Adrenal gland (tissue), 12 donors: ENCODE data around the gene PRKCA. TPM values are rescaled to one million over a fixed set of nuclear protein-coding genes. Genes with fewer than 3 reads are reported as not detected.

Experiments used
- DNase-seq, 7 donors: peaks; one replicate each; pipeline ENCODE4 v3.0.0-alpha.2; 2019 to 2020
- H3K27ac ChIP-seq, 5 donors: fragments of 200-600 bp; sonication (generic) in 4 of 5; 1 replicate in 3 of 5; 2 replicates in 2 of 5; pipeline versions ENCODE4 v1.5.1 to v1.8.0; 2016 to 2020; ENCODE audit warnings: mild to moderate bottlenecking in 1 of 5
- H3K27me3 ChIP-seq: fragments of 200-600 bp; 2 replicates; pipeline ENCODE4 v1.8.0; 2021
- H3K36me3 ChIP-seq, 2 donors: fragments of 200-600 bp; replicated peaks in 1 of 2; 1 replicate in 1 of 2; 2 replicates in 1 of 2; pipeline versions ENCODE4 v1.5.1 to v1.8.0; 2018 to 2022
- H3K4me1 ChIP-seq, 2 donors: fragments of 200-600 bp; replicated peaks in 1 of 2; 1 replicate in 1 of 2; 2 replicates in 1 of 2; pipeline versions ENCODE4 v1.5.1 to v1.8.0; 2018 to 2021
- H3K4me3 ChIP-seq, 4 donors: fragments of 200-600 bp; sonication (generic) in 3 of 4; one replicate each; pipeline ENCODE4 v1.5.1; 2016 to 2018
- H3K9me3 ChIP-seq, 3 donors: fragments of 200-600 bp; sonication (generic) in 1 of 3; replicated peaks in 1 of 3; 1 replicate in 2 of 3; 2 replicates in 1 of 3; pipeline versions ENCODE4 v1.5.1 to v1.8.0; 2016 to 2021
- POLR2A ChIP-seq, 2 donors: fragments of 450-650 bp; IDR thresholded peaks; one replicate each; pipeline ENCODE4 v1.6.1; 2017; ENCODE audit warnings: antibody characterized with exemption in 2 of 2, mild to moderate bottlenecking in 2 of 2, moderate library complexity in 1 of 2
- WGBS, 4 donors: extraction: QIAGEN DNeasy Blood & Tissue Kit in 2 of 4; methylation state at CpG; one replicate each; pipeline versions ENCODE4 v1.1.5 to v1.1.7; 2013 to 2017; 5-methylcytosine and 5-hydroxymethylcytosine counted together
- intact Hi-C, 2 donors: fragments of 100-400 bp; cut with DNase I; formaldehyde crosslinking; loops; one replicate each; pipeline versions ENCODE4 v1.14.1 to v1.15.0; 2022 to 2023
- polyA plus RNA-seq, 3 donors: library from polyadenylated mRNA; stranded (reverse); fragments of 200-250 nt in 2 of 3; fragments of 350-450 nt in 1 of 3; fragmentation: Illumina TruSeq in 1 of 3; extraction: RNeasy Lipid Tissue Mini Kit (QIAGEN cat#74804) in 1 of 3; gene quantifications; one replicate each; pipeline ENCODE4 v1.2.3, GENCODE V29; 2013 to 2014
- total RNA-seq, 9 donors: library from RNA; depleted of rRNA in 4 of 9; stranded (reverse); fragments of >200 nt in 4 of 9; fragments of 120-200 nt in 1 of 9; fragmentation: NEBNext Ultra II Directional in 1 of 9; extraction: Animal tissue kit (Norgen Biotek cat#: 25700) in 1 of 9; gene quantifications; one replicate each; pipeline versions ENCODE4 v1.1.0 to v1.2.4, GENCODE V29; 2013 to 2023
- TF ChIP-seq, protein P1 (sequence below), 6 experiments: fragments of 450-650 bp in 4 of 6; fragments of 200-600 bp in 2 of 6; sonication (generic) in 1 of 6; IDR thresholded peaks; 1 replicate in 5 of 6; 2 replicates in 1 of 6; pipeline versions ENCODE4 v1.5.1 to v1.8.0; 2016 to 2021; ENCODE audit warnings: antibody characterized with exemption in 6 of 6, mild to moderate bottlenecking in 2 of 6, moderate library complexity in 1 of 6
- donor health status: healthy with polysubstance abuse.
- donor health status: Bipolar disorder and iron deficiency.
- donor health status: DM: yes; HTN: yes; CAD: no.
- donor health status: DM: no; HTN: no; CAD: no.
- donor health status: DM: no; HTN: no; CAD: no.
- donor health status: DM: yes; HTN: yes; CAD: no.

PRKCA gene
- total and polyA plus RNA-seq, 12 donors = 15.1 to 202 (median 84.1) TPM

DNA sequence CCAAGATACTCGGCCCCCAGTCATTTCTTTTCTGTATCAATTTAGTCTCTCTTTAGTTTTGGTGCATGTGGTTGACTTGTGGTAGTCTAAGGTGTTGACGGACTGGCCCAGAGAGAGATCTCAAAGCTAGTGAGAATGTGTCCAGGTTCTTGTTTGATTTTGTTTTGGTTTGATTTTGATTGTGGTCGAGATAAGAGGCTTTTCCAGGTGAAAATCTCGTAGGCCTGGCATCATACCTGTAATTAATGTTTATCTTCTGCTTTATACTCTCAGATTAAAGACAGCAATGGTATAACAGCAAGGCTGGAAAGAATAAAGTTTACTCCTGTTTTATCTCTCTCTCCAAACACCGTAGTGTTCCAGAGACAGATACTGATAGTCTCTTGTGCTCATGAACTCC lies 360.1 kb downstream of the PRKCA start:
- TF ChIP-seq, protein P1, sequence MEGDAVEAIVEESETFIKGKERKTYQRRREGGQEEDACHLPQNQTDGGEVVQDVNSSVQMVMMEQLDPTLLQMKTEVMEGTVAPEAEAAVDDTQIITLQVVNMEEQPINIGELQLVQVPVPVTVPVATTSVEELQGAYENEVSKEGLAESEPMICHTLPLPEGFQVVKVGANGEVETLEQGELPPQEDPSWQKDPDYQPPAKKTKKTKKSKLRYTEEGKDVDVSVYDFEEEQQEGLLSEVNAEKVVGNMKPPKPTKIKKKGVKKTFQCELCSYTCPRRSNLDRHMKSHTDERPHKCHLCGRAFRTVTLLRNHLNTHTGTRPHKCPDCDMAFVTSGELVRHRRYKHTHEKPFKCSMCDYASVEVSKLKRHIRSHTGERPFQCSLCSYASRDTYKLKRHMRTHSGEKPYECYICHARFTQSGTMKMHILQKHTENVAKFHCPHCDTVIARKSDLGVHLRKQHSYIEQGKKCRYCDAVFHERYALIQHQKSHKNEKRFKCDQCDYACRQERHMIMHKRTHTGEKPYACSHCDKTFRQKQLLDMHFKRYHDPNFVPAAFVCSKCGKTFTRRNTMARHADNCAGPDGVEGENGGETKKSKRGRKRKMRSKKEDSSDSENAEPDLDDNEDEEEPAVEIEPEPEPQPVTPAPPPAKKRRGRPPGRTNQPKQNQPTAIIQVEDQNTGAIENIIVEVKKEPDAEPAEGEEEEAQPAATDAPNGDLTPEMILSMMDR (IDR thresholded peaks at IDR 0.05) = no peak
- TF ChIP-seq POLR2A (IDR thresholded peaks at IDR 0.05) = no peak
- Histone ChIP-seq H3K9me3 (no peaks in the 10 kb centered on the region), H3K27ac (no peak overlapping the region), H3K27me3 (no peaks in the 10 kb centered on the region), H3K4me1 (no peaks in the 10 kb centered on the region), H3K36me3 (no peaks in the 10 kb centered on the region), H3K4me3 (no peak overlapping the region)
- no peak for DNase-seq
- 88 to 92% (median 90%) methylated on average over 5 of the region's 5 CpGs for WGBS, 4 donors
- intact Hi-C loops = no loop called here

DNA sequence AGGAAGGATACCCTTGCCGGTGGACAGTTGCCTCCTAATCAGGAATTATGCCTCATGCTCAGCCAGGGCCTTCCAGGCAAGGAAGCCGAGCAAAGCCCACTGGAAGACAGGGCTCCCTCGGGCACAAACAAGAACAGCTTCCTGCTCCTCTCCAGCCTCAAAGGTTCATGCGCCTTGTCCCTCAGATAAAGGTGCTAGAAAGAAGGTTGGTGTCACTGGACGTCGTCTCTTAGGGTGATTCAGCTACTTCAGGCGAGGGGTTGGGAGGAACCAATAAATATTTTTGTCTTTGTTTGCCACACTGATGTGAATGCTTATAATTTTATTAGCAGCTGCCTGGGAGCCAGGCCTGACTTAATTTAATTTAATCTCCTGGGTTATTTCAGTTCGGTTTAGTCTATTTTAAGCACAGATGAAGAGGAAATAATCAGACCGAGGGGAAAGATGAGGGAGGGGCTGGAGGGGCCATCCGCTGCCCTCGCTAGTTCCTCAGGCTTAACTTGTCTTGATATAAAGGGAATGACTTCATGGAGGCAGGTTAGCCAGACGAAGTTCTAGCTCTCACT lies 360.7 kb downstream of the PRKCA start:
- H3K9me3 ChIP-seq = no peaks in the 10 kb centered on the region
- H3K27me3 ChIP-seq = no peaks in the 10 kb centered on the region
- intact Hi-C loops = no loop called here
- H3K4me1 ChIP-seq = no peaks in the 10 kb centered on the region
- no peak overlapping the region for H3K4me3 ChIP-seq
- no peak overlapping the region for H3K27ac ChIP-seq
- TF ChIP-seq, protein P1 (IDR thresholded peaks at IDR 0.05) = no peak
- TF ChIP-seq POLR2A (IDR thresholded peaks at IDR 0.05) = no peak
- WGBS, 4 donors = 64 to 81% (median 68%) methylated on average over 9 to 12 of the region's 12 CpGs
- H3K36me3 ChIP-seq = no peaks in the 10 kb centered on the region
- DNase-seq = peak in 1 of 7 donors; percentile 69

DNA sequence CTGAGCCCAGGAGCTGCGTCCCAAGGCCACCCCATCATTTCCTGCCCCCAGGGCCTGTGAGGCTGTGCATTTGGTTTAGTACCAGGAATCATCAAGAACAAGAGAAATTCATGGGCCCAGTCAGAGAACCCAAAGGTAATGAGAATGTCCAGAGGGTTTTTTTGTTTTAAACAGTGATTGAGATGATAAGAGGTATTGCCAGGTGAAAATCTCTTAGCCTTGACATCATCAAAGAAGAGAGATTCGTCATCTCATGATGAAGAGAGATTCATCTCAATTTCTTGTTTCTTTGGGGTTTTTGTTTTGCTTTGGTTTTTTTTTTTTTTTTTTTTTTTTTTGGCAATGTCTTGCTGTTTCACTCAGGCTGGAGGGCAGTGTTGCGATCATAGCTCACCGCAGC lies 361.9 kb downstream of the PRKCA start:
- Histone ChIP-seq H3K4me3 (no peak overlapping the region), H3K27ac (no peak overlapping the region), H3K27me3 (no peaks in the 10 kb centered on the region), H3K9me3 (no peaks in the 10 kb centered on the region), H3K36me3 (no peaks in the 10 kb centered on the region), H3K4me1 (no peaks in the 10 kb centered on the region)
- intact Hi-C loops = no loop called here
- TF ChIP-seq, protein P1 (IDR thresholded peaks at IDR 0.05) = no peak
- TF ChIP-seq POLR2A (IDR thresholded peaks at IDR 0.05) = no peak
- 83 to 91% (median 88%) methylated on average over 4 of the region's 4 CpGs for WGBS, 4 donors
- DNase-seq = no peak

DNA sequence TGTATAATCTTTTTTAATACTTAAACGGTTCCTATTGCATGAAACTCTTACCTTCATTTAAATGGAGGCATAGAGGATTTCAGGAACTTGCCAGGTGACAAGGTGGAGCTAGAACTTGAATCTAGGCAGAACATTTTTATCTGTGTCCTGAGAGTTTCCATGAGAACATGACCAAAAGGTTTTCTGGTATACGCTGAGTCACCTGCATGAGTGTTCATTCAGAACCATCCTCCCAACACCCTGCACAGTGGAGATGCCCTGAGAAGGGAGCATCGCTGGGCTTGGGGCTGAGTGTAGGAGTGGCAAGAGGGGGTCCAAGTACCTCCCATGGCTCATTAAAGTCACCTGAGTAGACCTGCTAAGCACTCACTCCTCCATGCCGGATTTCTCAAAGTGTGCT lies 362.8 kb downstream of the PRKCA start:
- 98 to 100% (median 99%) methylated on average over 4 of the region's 4 CpGs for WGBS, 4 donors
- Histone ChIP-seq H3K27me3 (no peaks in the 10 kb centered on the region), H3K4me3 (no peak overlapping the region), H3K36me3 (no peaks in the 10 kb centered on the region), H3K9me3 (no peaks in the 10 kb centered on the region), H3K27ac (no peak overlapping the region), H3K4me1 (no peaks in the 10 kb centered on the region)
- intact Hi-C loops = no loop called here
- DNase-seq = no peak
- no peak for TF ChIP-seq POLR2A (IDR thresholded peaks at IDR 0.05)
- TF ChIP-seq, protein P1 (IDR thresholded peaks at IDR 0.05) = no peak
